ENCODE measurements around the gene POLR2J.
"Not testable (repeated sequence)": the region's sequence is repeated elsewhere in the genome, so short reads cannot be mapped to it uniquely, and the experiment has no call there.

DNA sequence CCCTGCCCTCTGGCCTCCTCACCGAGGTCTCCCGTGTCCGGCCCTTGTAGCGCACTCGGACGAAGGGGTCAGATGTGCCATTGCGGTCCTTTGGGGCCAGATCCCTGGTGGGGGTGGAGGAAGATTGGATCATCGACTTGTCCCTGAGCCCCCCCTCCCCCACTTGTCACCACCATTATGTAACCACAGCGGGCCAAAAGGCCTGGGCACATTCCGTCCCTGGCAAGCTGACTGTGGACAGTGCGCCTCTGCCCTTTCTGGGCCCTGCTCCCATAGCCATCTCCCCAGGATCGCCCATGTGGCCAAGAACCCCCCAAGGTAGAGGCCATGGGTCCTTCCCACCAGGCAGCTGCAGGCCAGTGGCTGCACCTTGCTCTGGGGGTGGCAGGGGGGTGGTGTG, 24.4 kb upstream of the POLR2J start:
- TF ChIP-seq EP300, CTCF, POLR2A (IDR thresholded peaks at IDR 0.05): not testable (repeated sequence)

Measured in gastroesophageal sphincter (tissue), 3 donors.